Kidney (tissue), 14 donors: ENCODE measurements around the gene ATP1B2. TPM values are rescaled to one million over a fixed set of nuclear protein-coding genes. Genes with fewer than 3 reads are reported as not detected.

Experiments
- DNase-seq, 5 donors: peaks; one replicate each; pipeline ENCODE4 v3.0.0-alpha.2; 2013 to 2020
- FAIRE-seq: peaks from 2 replicates; lab custom pipeline; 2012; peaks lifted over from hg19 to GRCh38; lab: Jason Lieb, UNC
- H3K27ac ChIP-seq, 2 donors: one replicate each; pipeline ENCODE4 v1.7.0; 2013; ENCODE audit warnings: low read depth in 2 of 2, low read length in 2 of 2, inconsistent platforms in 1 of 2
- H3K27me3 ChIP-seq: one replicate; pipeline ENCODE4 v1.7.1; 2013; ENCODE audit warnings: low read length, inconsistent platforms; ENCODE audit not compliant: control insufficient read depth, insufficient read depth
- H3K36me3 ChIP-seq, 3 donors: one replicate each; pipeline versions ENCODE4 v1.7.0 to v1.7.1; 2013; ENCODE audit warnings: low read length in 3 of 3, control low read depth in 1 of 3, inconsistent platforms in 1 of 3; ENCODE audit not compliant: insufficient read depth in 3 of 3, control insufficient read depth in 2 of 3
- H3K4me1 ChIP-seq, 3 donors: one replicate each; pipeline versions ENCODE4 v1.7.0 to v1.7.1; 2013; ENCODE audit warnings: low read length in 3 of 3, inconsistent platforms in 1 of 3, low read depth in 1 of 3; ENCODE audit not compliant: control insufficient read depth in 2 of 3, insufficient read depth in 2 of 3
- H3K4me3 ChIP-seq, 3 donors: one replicate each; pipeline versions ENCODE4 v1.7.0 to v1.8.1; 2013; ENCODE audit warnings: low read length in 3 of 3, control low read depth in 1 of 3, inconsistent platforms in 1 of 3
- H3K9ac ChIP-seq, 3 donors: one replicate each; pipeline versions ENCODE4 v1.7.0 to v1.7.1; 2013; ENCODE audit warnings: low read length in 3 of 3, control low read depth in 1 of 3, inconsistent platforms in 1 of 3
- H3K9me3 ChIP-seq, 3 donors: one replicate each; pipeline versions ENCODE4 v1.7.0 to v1.7.1; 2013; ENCODE audit warnings: low read length in 3 of 3, control low read depth in 1 of 3, inconsistent platforms in 1 of 3; ENCODE audit not compliant: control insufficient read depth in 2 of 3, insufficient read depth in 1 of 3
- intact Hi-C: fragments of 100-400 bp; cut with DNase I; formaldehyde crosslinking; loops from one replicate; pipeline ENCODE4 v1.11.1; 2022
- polyA plus RNA-seq: library from polyadenylated mRNA; stranded (reverse); fragments of 350-450 nt; fragmentation: Illumina TruSeq; extraction: RNeasy Lipid Tissue Mini Kit (QIAGEN cat#74804); gene quantifications from one replicate; pipeline ENCODE4 v1.2.3, GENCODE V29; 2014; ENCODE audit warnings: low read depth, low replicate concordance; ENCODE audit not compliant: insufficient read depth
- total RNA-seq: library from RNA; stranded (reverse); fragmentation: NEBNext Ultra II Directional; extraction: Animal tissue kit (Norgen Biotek cat#: 25700); gene quantifications from one replicate; pipeline ENCODE4 v1.2.1, GENCODE V29; 2021
- TF ChIP-seq, protein P1 (sequence below): IDR thresholded peaks from 3 replicates; pipeline ENCODE4 v1.5.1; 2012; ENCODE audit warnings: mild to moderate bottlenecking, moderate library complexity, borderline replicate concordance; ENCODE audit not compliant: insufficient read depth; ENCODE audit errors: extremely low read depth
- donor health status: control.
- donor health status: control.
- donor health status: control.
- donor health status: control.
- donor health status: control.
- donor health status: DM: yes; HTN: yes; CAD: no.
- donor health status: Normal renal cell carcinoma (clear cell type).

Gene ATP1B2
- total and polyA plus RNA-seq, 2 donors from 2014 or later, result 7.6 to 12.8 TPM

DNA sequence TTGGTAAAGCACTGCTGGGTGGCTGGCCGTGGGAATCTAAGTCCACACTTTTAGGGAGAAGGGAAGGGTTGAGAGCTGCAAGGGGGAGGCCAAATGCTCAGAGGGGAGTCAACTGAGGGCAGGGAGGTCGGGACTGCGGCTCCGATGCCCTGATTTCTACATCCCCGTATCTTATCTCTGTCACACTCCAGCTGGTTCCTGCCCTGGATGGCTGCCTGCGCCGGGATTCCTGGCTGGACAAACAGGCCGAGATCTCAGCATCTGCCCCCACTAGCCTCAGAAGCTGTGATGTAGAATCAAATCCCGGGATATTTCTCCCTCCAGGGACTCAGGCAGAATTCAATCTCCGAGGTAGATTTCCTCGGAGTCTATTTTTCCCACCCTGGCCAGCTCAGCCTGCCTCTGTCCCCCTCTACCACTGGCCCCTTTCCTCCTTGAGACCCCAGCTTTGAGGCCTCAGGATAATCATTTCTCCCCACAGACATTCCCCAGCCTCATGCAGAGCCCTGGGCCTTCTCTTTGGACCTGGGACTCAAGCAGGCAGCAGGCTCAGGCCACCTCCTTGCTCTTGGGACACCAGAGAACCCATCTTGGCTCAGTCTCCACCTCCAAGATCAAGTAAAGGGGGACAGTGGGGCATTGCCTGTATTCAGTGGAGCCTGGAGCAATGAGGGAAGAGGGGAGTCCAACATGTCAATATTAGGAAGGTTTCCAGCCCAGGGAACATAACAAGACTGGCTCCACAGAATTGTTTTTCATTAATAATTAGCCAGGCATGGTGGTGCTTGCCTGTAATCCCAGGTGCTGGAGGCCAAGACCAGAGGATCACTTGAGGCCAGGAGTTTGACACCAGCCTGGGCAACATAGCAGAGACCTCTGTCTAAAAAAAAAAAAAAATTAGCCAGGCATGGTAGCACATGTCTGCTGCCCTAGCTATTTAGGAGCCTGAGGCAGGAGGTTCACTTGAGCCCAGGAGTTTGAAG lies 19.0 kb upstream of the ATP1B2 start:
- intact Hi-C loops, result no loop called here
- Histone ChIP-seq H3K9ac (peak overlapping the region in 1 of 3 donors; percentile 34), H3K27ac (peak overlapping the region in 1 of 2 donors; percentile 49), H3K27me3 (no peaks in the 10 kb centered on the region), H3K36me3 (no peaks in the 10 kb centered on the region), H3K4me3 (no peak overlapping the region), H3K9me3 (no peaks in the 10 kb centered on the region), H3K4me1 (peaks cover 0 to 9% (median 9%) of the 10 kb centered on the region in 3 donors)
- FAIRE-seq, result no peak
- TF ChIP-seq, protein P1, sequence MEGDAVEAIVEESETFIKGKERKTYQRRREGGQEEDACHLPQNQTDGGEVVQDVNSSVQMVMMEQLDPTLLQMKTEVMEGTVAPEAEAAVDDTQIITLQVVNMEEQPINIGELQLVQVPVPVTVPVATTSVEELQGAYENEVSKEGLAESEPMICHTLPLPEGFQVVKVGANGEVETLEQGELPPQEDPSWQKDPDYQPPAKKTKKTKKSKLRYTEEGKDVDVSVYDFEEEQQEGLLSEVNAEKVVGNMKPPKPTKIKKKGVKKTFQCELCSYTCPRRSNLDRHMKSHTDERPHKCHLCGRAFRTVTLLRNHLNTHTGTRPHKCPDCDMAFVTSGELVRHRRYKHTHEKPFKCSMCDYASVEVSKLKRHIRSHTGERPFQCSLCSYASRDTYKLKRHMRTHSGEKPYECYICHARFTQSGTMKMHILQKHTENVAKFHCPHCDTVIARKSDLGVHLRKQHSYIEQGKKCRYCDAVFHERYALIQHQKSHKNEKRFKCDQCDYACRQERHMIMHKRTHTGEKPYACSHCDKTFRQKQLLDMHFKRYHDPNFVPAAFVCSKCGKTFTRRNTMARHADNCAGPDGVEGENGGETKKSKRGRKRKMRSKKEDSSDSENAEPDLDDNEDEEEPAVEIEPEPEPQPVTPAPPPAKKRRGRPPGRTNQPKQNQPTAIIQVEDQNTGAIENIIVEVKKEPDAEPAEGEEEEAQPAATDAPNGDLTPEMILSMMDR, result no peak
- DNase-seq, result no peak

GRCh38 chr17:7632492-7632894 lies 18.2 kb upstream of the ATP1B2 start:
- FAIRE-seq (no peak), DNase-seq (no peak)
- no peaks in the 10 kb centered on the region for H3K36me3 ChIP-seq
- H3K9me3 ChIP-seq, result no peaks in the 10 kb centered on the region
- H3K27me3 ChIP-seq, result no peaks in the 10 kb centered on the region
- no peak overlapping the region for H3K9ac ChIP-seq
- TF ChIP-seq, protein P1, result peak; percentile 24
- peaks cover 0 to 9% (median 7%) of the 10 kb centered on the region in 3 donors for H3K4me1 ChIP-seq
- intact Hi-C loops, result no loop called here
- no peak overlapping the region for H3K27ac ChIP-seq
- H3K4me3 ChIP-seq, result no peak overlapping the region

- no peaks in the 10 kb centered on the region for H3K27me3 ChIP-seq
- intact Hi-C loops, result no loop called here
- TF ChIP-seq, protein P1, result no peak
- peaks cover 0 to 9% (median 7%) of the 10 kb centered on the region in 3 donors for H3K4me1 ChIP-seq
- no peak for FAIRE-seq
- H3K27ac ChIP-seq, result no peak overlapping the region
- no peaks in the 10 kb centered on the region for H3K36me3 ChIP-seq
- H3K9me3 ChIP-seq, result no peaks in the 10 kb centered on the region
- no peak for DNase-seq
- no peak overlapping the region for H3K4me3 ChIP-seq
- no peak overlapping the region for H3K9ac ChIP-seq
Observed at GRCh38 chr17:7633093-7633492, 17.6 kb upstream of the ATP1B2 start.
